ENCODE data around the gene KRT10. TPM values are rescaled to one million over a fixed set of nuclear protein-coding genes. Genes with fewer than 3 reads are reported as not detected.

KRT10 gene
- total RNA-seq, 4 donors from 2014 or later = 5.1 to 14.3 (median 10.6) TPM

GRCh38 chr17:40810494-40810893, 11.9 kb downstream of the KRT10 start:
- Histone ChIP-seq H3K4me3 (no peak overlapping the region), H3K4me1 (no peaks in the 10 kb centered on the region), H3K9me3 (no peaks in the 10 kb centered on the region), H3K36me3 (no peaks in the 10 kb centered on the region), H3K27ac (no peak overlapping the region), H3K27me3 (peaks cover 71% of the 10 kb centered on the region)
- 57% methylated on average over 6 of the region's 6 CpGs for WGBS, 2 donors (ENCODE audit: low coverage in 1 of 2)
- ATAC-seq = no peak
- TF ChIP-seq POLR2A (IDR thresholded peaks at IDR 0.05) (no peak), EP300 (IDR thresholded peaks at IDR 0.05) (no peak), POLR2AphosphoS5 (IDR thresholded peaks at IDR 0.05) (no peak), CTCF (IDR thresholded peaks at IDR 0.05) (no peak)

GRCh38 chr17:40809721-40810421, 12.5 kb downstream of the KRT10 start:
- ATAC-seq = no peak
- H3K4me3 ChIP-seq = no peak overlapping the region
- TF ChIP-seq EP300 (IDR thresholded peaks at IDR 0.05) (no peak), POLR2A (IDR thresholded peaks at IDR 0.05) (no peak), CTCF (IDR thresholded peaks at IDR 0.05) (no peak), POLR2AphosphoS5 (IDR thresholded peaks at IDR 0.05) (no peak)
- WGBS, 2 donors (ENCODE audit: low coverage in 1 of 2) = 29 to 46% methylated on average over 2 of the region's 2 CpGs
- no peak overlapping the region for H3K27ac ChIP-seq
- no peaks in the 10 kb centered on the region for H3K4me1 ChIP-seq
- no peaks in the 10 kb centered on the region for H3K9me3 ChIP-seq
- no peaks in the 10 kb centered on the region for H3K36me3 ChIP-seq
- H3K27me3 ChIP-seq = peaks cover 76% of the 10 kb centered on the region

- Histone ChIP-seq H3K4me1 (peaks cover 0 to 6% (median 0%) of the 10 kb centered on the region in 3 donors), H3K4me3 (no peak overlapping the region), H3K36me3 (no peaks in the 10 kb centered on the region), H3K9me3 (no peaks in the 10 kb centered on the region), H3K27ac (no peak overlapping the region), H3K27me3 (peaks cover 69% of the 10 kb centered on the region)
- WGBS, 2 donors (ENCODE audit: low coverage in 1 of 2) = 73 to 75% methylated on average over 2 to 3 of the region's 3 CpGs
- TF ChIP-seq CTCF (IDR thresholded peaks at IDR 0.05) (no peak), POLR2AphosphoS5 (IDR thresholded peaks at IDR 0.05) (no peak), EP300 (IDR thresholded peaks at IDR 0.05) (no peak), POLR2A (IDR thresholded peaks at IDR 0.05) (no peak)
- no peak for ATAC-seq
Observed at GRCh38 chr17:40806131-40806530, 16.3 kb downstream of the KRT10 start.

GRCh38 chr17:40803617-40804082, 18.8 kb downstream of the KRT10 start:
- Histone ChIP-seq H3K4me3 (no peak overlapping the region), H3K27ac (no peak overlapping the region), H3K36me3 (no peaks in the 10 kb centered on the region), H3K4me1 (peaks cover 0 to 6% (median 0%) of the 10 kb centered on the region in 3 donors), H3K9me3 (no peaks in the 10 kb centered on the region), H3K27me3 (peaks cover 71% of the 10 kb centered on the region)
- 10 to 14% methylated on average over 13 of the region's 13 CpGs for WGBS, 2 donors (ENCODE audit: low coverage in 1 of 2)
- no peak for ATAC-seq
- TF ChIP-seq POLR2AphosphoS5 (IDR thresholded peaks at IDR 0.05) (no peak), CTCF (IDR thresholded peaks at IDR 0.05) (peak; percentile 42 to 87 (median 70))

- no peak for ATAC-seq
- Histone ChIP-seq H3K4me1 (peaks cover 0 to 6% (median 0%) of the 10 kb centered on the region in 3 donors), H3K9me3 (no peaks in the 10 kb centered on the region), H3K27ac (no peak overlapping the region), H3K4me3 (no peak overlapping the region), H3K36me3 (no peaks in the 10 kb centered on the region), H3K27me3 (peaks cover 71% of the 10 kb centered on the region)
- 75 to 83% methylated on average over 2 of the region's 2 CpGs for WGBS, 2 donors (ENCODE audit: low coverage in 1 of 2)
- TF ChIP-seq CTCF (IDR thresholded peaks at IDR 0.05) = no peak
- TF ChIP-seq EP300 (IDR thresholded peaks at IDR 0.05) = no peak
- no peak for TF ChIP-seq POLR2A (IDR thresholded peaks at IDR 0.05)
- no peak for TF ChIP-seq POLR2AphosphoS5 (IDR thresholded peaks at IDR 0.05)
Observed at GRCh38 chr17:40801157-40801556, 21.3 kb downstream of the KRT10 start.

Data from gastroesophageal sphincter (tissue), 4 donors.